ENCODE results near the gene ARHGAP6. TPM values are rescaled to one million over a fixed set of nuclear protein-coding genes. Genes with fewer than 3 reads are reported as not detected.

The ARHGAP6 gene
- total and polyA plus RNA-seq, 7 donors, result 1.8 to 20.6 (median 6.4) TPM

DNA sequence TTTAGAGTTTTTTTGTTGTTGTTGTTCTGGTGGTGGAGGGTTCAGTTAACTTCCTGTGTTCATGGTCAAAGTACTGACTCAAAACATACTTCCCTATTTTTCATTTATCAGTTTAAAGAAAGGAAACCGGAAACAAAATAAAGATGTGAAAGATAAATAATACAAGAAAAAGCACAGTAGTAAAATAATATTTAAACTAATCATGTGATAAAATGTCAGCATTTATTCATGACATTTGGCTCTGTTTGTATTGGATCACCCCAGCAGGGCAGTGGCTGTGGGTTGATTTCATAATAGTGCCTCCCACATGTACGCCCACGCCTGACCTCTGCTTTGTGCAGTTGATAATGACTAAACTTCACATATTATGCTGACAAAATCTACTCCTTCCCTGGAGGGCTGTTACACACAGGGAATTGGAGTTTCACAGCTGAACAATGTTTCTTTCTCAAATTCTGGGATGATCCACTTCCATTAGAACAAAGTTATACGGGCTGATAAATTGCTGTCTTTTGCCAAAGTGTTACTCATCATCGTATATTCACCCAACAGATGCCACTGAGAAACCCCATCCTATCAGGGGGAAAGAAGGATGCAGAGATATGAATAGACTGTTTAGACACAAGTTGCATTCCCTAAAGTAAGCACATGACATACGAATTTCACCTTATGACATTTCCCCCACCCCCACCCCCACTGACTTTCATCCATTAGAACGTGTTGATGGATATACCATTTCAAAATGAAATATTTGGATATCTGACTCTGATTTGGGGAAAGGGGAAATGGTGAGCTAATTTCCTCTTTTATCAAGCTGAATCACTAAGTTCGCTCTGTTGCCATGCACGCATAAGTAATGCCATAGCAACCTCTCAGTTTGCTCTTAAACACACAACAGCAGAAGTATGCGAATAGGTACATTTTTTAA is 324.2 kb downstream of the ARHGAP6 start:
- DNase-seq (peak; percentile 64 to 67), ATAC-seq (peak; percentile 68 to 86 (median 84))
- Histone ChIP-seq H3K9me3 (no peaks in the 10 kb centered on the region), H3K4me3 (no peak overlapping the region), H3K4me1 (no peaks in the 10 kb centered on the region), H3K27me3 (ENCODE audit: insufficient read depth in 3 of 3, low read length in 2 of 3) (no peaks in the 10 kb centered on the region), H3K36me3 (ENCODE audit: insufficient read depth in 1 of 2, low read depth in 1 of 2) (no peaks in the 10 kb centered on the region), H3K27ac (peak overlapping the region; percentile 62)
- no peak for TF ChIP-seq CTCF (IDR thresholded peaks at IDR 0.05)
- intact Hi-C loops (cut with DNase I), result no loop called here
- 20 to 40% (median 31%) methylated on average over 10 of the region's 10 CpGs for WGBS, 3 donors

DNA sequence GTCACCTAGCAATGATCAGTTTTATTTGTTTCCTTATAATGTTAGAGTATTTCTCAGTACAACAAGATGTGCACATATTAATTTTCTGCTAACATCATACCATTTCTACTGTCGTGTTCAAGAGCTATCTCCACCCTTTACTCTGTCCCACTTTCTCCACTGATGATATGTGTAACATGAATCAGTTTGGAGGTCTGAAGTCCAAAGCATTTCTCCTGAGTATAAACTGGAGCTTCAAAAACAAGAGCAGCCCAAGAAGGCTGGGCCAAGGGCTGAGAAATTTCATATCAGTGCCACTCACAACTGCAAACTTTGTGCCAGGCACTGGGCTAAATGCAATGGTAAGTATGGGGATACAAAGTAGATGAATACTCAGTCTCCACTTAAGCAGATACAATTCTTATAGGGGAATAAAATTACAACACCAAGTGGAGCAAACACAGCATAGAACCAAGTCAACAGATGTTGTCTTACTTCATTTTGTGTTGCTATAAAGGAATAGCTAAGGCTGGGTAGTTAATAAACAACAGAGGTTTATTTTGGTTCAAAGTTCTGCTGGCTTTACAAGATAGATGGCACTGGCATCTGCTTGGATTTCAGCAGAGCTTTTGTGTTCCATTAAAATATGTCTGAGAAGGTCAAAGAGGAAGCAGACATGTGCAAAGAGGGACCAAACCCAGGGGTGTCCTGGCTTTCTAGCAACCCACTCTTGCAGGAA is 328.3 kb downstream of the ARHGAP6 start:
- WGBS, 3 donors, result 32 to 79% (median 65%) methylated on average over 1 of the region's 1 CpG
- DNase-seq, result no peak
- intact Hi-C loops (cut with DNase I), result no loop called here
- Histone ChIP-seq H3K36me3 (ENCODE audit: insufficient read depth in 1 of 2, low read depth in 1 of 2) (no peaks in the 10 kb centered on the region), H3K4me1 (no peaks in the 10 kb centered on the region), H3K4me3 (no peak overlapping the region), H3K9me3 (no peaks in the 10 kb centered on the region), H3K27ac (no peak overlapping the region), H3K27me3 (ENCODE audit: insufficient read depth in 3 of 3, low read length in 2 of 3) (no peaks in the 10 kb centered on the region)
- no peak for ATAC-seq
- TF ChIP-seq CTCF (IDR thresholded peaks at IDR 0.05), result no peak

DNA sequence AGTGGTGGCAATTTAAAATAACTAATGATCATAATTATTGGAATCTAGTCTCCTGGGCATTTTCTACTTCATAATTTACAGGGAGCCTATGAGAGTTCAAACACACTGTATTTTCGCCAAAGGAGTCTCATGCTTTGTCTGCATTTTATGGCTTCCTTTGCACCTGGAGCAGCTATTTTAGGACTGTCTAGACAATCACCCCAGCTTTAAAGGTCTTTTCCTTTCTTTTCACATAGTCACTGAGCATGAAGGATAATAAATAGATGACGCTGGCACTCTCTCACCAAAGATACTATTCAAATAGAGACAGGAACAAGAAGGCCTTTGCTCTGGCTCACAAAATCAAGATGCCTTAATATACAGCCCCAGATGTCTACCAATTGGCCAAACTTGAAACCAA is 329.5 kb downstream of the ARHGAP6 start:
- WGBS, 3 donors, result 75 to 83% (median 76%) methylated on average over 2 of the region's 2 CpGs
- no peaks in the 10 kb centered on the region for H3K36me3 ChIP-seq (ENCODE audit: insufficient read depth in 1 of 2, low read depth in 1 of 2)
- H3K4me1 ChIP-seq, result no peaks in the 10 kb centered on the region
- DNase-seq (no peak), ATAC-seq (no peak)
- H3K27me3 ChIP-seq (ENCODE audit: insufficient read depth in 3 of 3, low read length in 2 of 3), result no peaks in the 10 kb centered on the region
- no peak for TF ChIP-seq CTCF (IDR thresholded peaks at IDR 0.05)
- no peaks in the 10 kb centered on the region for H3K9me3 ChIP-seq
- no peak overlapping the region for H3K27ac ChIP-seq
- intact Hi-C loops (cut with DNase I), result no loop called here
- H3K4me3 ChIP-seq, result no peak overlapping the region

DNA sequence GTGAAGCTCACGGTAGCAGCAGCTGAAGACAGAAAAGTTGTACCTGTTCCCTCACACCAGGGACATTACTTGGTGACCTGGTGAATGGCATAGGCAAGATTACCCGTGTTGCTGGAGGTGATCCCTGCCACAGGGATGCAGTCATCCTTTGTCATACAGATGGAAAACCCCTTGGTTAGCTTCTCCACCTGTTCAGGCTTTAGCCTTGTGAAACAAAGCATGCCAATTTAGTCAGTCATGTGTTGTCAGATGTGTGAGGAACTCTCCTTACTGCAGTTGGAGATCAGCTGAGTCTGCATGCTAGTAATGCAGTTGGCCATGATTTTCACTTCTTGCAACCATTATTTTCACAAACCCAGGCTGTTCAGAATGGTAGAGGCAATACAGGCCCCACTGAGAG is 331.6 kb downstream of the ARHGAP6 start:
- Histone ChIP-seq H3K27ac (no peak overlapping the region), H3K9me3 (no peaks in the 10 kb centered on the region), H3K27me3 (ENCODE audit: insufficient read depth in 3 of 3, low read length in 2 of 3) (no peaks in the 10 kb centered on the region), H3K4me1 (no peaks in the 10 kb centered on the region), H3K4me3 (no peak overlapping the region), H3K36me3 (ENCODE audit: insufficient read depth in 1 of 2, low read depth in 1 of 2) (no peaks in the 10 kb centered on the region)
- no peak for TF ChIP-seq CTCF (IDR thresholded peaks at IDR 0.05)
- DNase-seq (no peak), ATAC-seq (peak in 2 of 4 donors; percentile 76 to 91)
- 64 to 66% (median 65%) methylated on average over 2 of the region's 2 CpGs for WGBS, 3 donors
- intact Hi-C loops (cut with DNase I), result no loop called here
